ENCODE results near the gene PAX2. TPM values are rescaled to one million over a fixed set of nuclear protein-coding genes. Genes with fewer than 3 reads are reported as not detected.

The PAX2 gene
- total RNA-seq, 2 experiments from 2014 or later, result not detected

GRCh38 chr10:100825325-100825875, 80.0 kb downstream of the PAX2 start:
- CTCF ChIA-PET, result interaction anchor here (0.7 to 1.2 kb wide), 5 partner anchors 10 to 317 kb away, joined by 3 to 4 read pairs (median 3); no protein-coding TSS in a partner anchor
- no peaks in the 10 kb centered on the region for H3K36me3 Mint-ChIP-seq (ENCODE audit: low read depth)
- intact Hi-C loops (cut with micrococcal nuclease), result loop anchor here (5.0 kb wide), 3 partner anchors 47 to 187 kb away; no protein-coding TSS in a partner anchor
- no peak overlapping the region for H3K27ac Mint-ChIP-seq
- H3K4me1 Mint-ChIP-seq (ENCODE audit: low read depth), result peaks cover 19% of the 10 kb centered on the region
- peaks cover 62% of the 10 kb centered on the region for H3K27me3 Mint-ChIP-seq (ENCODE audit: low read depth)
- no peak overlapping the region for H3K4me3 Mint-ChIP-seq
- DNase-seq, result no peak
- H3K9me3 Mint-ChIP-seq, result no peaks in the 10 kb centered on the region

- H3K4me3 Mint-ChIP-seq, result no peak overlapping the region
- no peak overlapping the region for H3K27ac Mint-ChIP-seq
- peaks cover 19% of the 10 kb centered on the region for H3K4me1 Mint-ChIP-seq (ENCODE audit: low read depth)
- DNase-seq, result no peak
- no peaks in the 10 kb centered on the region for H3K36me3 Mint-ChIP-seq (ENCODE audit: low read depth)
- CTCF ChIA-PET, result interaction anchor here (0.7 to 1.1 kb wide), 3 partner anchors 11 to 316 kb away, joined by 3 read pairs; no protein-coding TSS in a partner anchor
- intact Hi-C loops (cut with micrococcal nuclease), result loop anchor here (5.0 kb wide), 3 partner anchors 46 to 186 kb away; no protein-coding TSS in a partner anchor
- H3K9me3 Mint-ChIP-seq, result no peaks in the 10 kb centered on the region
- peaks cover 70% of the 10 kb centered on the region for H3K27me3 Mint-ChIP-seq (ENCODE audit: low read depth)
Measured at GRCh38 chr10:100826031-100826651, 80.8 kb downstream of the PAX2 start.

GRCh38 chr10:100826661-100826982, 81.2 kb downstream of the PAX2 start:
- Mint-ChIP-seq H3K36me3 (ENCODE audit: low read depth) (no peaks in the 10 kb centered on the region), H3K27ac (no peak overlapping the region)

GRCh38 chr10:100826983-100827818, 81.8 kb downstream of the PAX2 start:
- H3K9me3 Mint-ChIP-seq, result no peaks in the 10 kb centered on the region
- peak; percentile 54 for DNase-seq
- H3K27me3 Mint-ChIP-seq (ENCODE audit: low read depth), result peaks cover 73% of the 10 kb centered on the region
- peaks cover 19% of the 10 kb centered on the region for H3K4me1 Mint-ChIP-seq (ENCODE audit: low read depth)
- CTCF ChIA-PET, result no interaction called here
- intact Hi-C loops (cut with micrococcal nuclease), result loop anchor here (1.0 to 5.0 kb wide), 4 partner anchors 45 to 265 kb away; no protein-coding TSS in a partner anchor
- H3K27ac Mint-ChIP-seq, result no peak overlapping the region
- no peaks in the 10 kb centered on the region for H3K36me3 Mint-ChIP-seq (ENCODE audit: low read depth)
- peak overlapping the region; percentile 66 for H3K4me3 Mint-ChIP-seq

More at GRCh38 chr10:100826661-100826982, 81.2 kb downstream of the PAX2 start:
- H3K9me3 Mint-ChIP-seq, result no peaks in the 10 kb centered on the region
- intact Hi-C loops (cut with micrococcal nuclease), result loop anchor here (5.0 kb wide), 3 partner anchors 46 to 186 kb away; no protein-coding TSS in a partner anchor
- no peak for DNase-seq
- peak overlapping the region; percentile 63 for H3K4me3 Mint-ChIP-seq
- peaks cover 72% of the 10 kb centered on the region for H3K27me3 Mint-ChIP-seq (ENCODE audit: low read depth)
- peaks cover 19% of the 10 kb centered on the region for H3K4me1 Mint-ChIP-seq (ENCODE audit: low read depth)
- CTCF ChIA-PET, result interaction anchor here (1.1 kb wide), 1 partner anchor 12 kb away, joined by 3 read pairs; no protein-coding TSS in a partner anchor

- intact Hi-C loops (cut with micrococcal nuclease), result loop anchor here (1.0 to 5.0 kb wide), 5 partner anchors 44 to 266 kb away; no protein-coding TSS in a partner anchor
- peak; percentile 50 for DNase-seq
- CTCF ChIA-PET, result interaction anchor here (0.6 to 1.2 kb wide), 2 partner anchors 85 to 87 kb away, joined by 3 to 4 read pairs; no protein-coding TSS in a partner anchor
- peaks cover 74% of the 10 kb centered on the region for H3K27me3 Mint-ChIP-seq (ENCODE audit: low read depth)
- H3K9me3 Mint-ChIP-seq, result no peaks in the 10 kb centered on the region
- no peak overlapping the region for H3K27ac Mint-ChIP-seq
- H3K4me3 Mint-ChIP-seq, result peak overlapping the region; percentile 66
- peaks cover 19% of the 10 kb centered on the region for H3K4me1 Mint-ChIP-seq (ENCODE audit: low read depth)
- H3K36me3 Mint-ChIP-seq (ENCODE audit: low read depth), result no peaks in the 10 kb centered on the region
Measured at GRCh38 chr10:100827819-100828737, 82.7 kb downstream of the PAX2 start.

GRCh38 chr10:100828738-100829096, 83.3 kb downstream of the PAX2 start:
- Mint-ChIP-seq H3K4me1 (ENCODE audit: low read depth) (peaks cover 19% of the 10 kb centered on the region), H3K27ac (no peak overlapping the region), H3K27me3 (ENCODE audit: low read depth) (peaks cover 73% of the 10 kb centered on the region), H3K36me3 (ENCODE audit: low read depth) (no peaks in the 10 kb centered on the region), H3K9me3 (no peaks in the 10 kb centered on the region), H3K4me3 (peak overlapping the region; percentile 66)
- intact Hi-C loops (cut with micrococcal nuclease), result loop anchor here (2.0 to 5.0 kb wide), 4 partner anchors 44 to 184 kb away; no protein-coding TSS in a partner anchor
- CTCF ChIA-PET, result interaction anchor here (1.2 kb wide), 1 partner anchor 85 kb away, joined by 4 read pairs; no protein-coding TSS in a partner anchor
- peak; percentile 33 for DNase-seq

- intact Hi-C loops (cut with micrococcal nuclease), result loop anchor here (2.0 to 5.0 kb wide), 4 partner anchors 43 to 183 kb away; no protein-coding TSS in a partner anchor
- Mint-ChIP-seq H3K9me3 (no peaks in the 10 kb centered on the region), H3K27ac (no peak overlapping the region), H3K4me1 (ENCODE audit: low read depth) (peaks cover 19% of the 10 kb centered on the region), H3K4me3 (peak overlapping the region; percentile 66), H3K27me3 (ENCODE audit: low read depth) (peaks cover 70% of the 10 kb centered on the region), H3K36me3 (ENCODE audit: low read depth) (no peaks in the 10 kb centered on the region)
- DNase-seq, result no peak
- CTCF ChIA-PET, result interaction anchor here (1.2 kb wide), 1 partner anchor 86 kb away, joined by 4 read pairs; no protein-coding TSS in a partner anchor
Measured at GRCh38 chr10:100829097-100829870, 83.9 kb downstream of the PAX2 start.

GRCh38 chr10:100829933-100830727, 84.7 kb downstream of the PAX2 start:
- Mint-ChIP-seq H3K27ac (no peak overlapping the region), H3K9me3 (no peaks in the 10 kb centered on the region), H3K4me3 (peak overlapping the region; percentile 57), H3K36me3 (ENCODE audit: low read depth) (no peaks in the 10 kb centered on the region), H3K27me3 (ENCODE audit: low read depth) (peaks cover 70% of the 10 kb centered on the region), H3K4me1 (ENCODE audit: low read depth) (peaks cover 19% of the 10 kb centered on the region)
- CTCF ChIA-PET, result no interaction called here
- intact Hi-C loops (cut with micrococcal nuclease), result loop anchor here (2.0 to 5.0 kb wide), 4 partner anchors 42 to 182 kb away; no protein-coding TSS in a partner anchor
- DNase-seq, result no peak

- Mint-ChIP-seq H3K27ac (no peak overlapping the region), H3K4me3 (no peak overlapping the region), H3K4me1 (ENCODE audit: low read depth) (peaks cover 19% of the 10 kb centered on the region), H3K9me3 (no peaks in the 10 kb centered on the region), H3K36me3 (ENCODE audit: low read depth) (no peaks in the 10 kb centered on the region), H3K27me3 (ENCODE audit: low read depth) (peaks cover 64% of the 10 kb centered on the region)
- intact Hi-C loops (cut with micrococcal nuclease), result no loop called here
- CTCF ChIA-PET, result no interaction called here
- no peak for DNase-seq
Measured at GRCh38 chr10:100830728-100831111, 85.3 kb downstream of the PAX2 start.

- intact Hi-C loops (cut with micrococcal nuclease), result no loop called here
- Mint-ChIP-seq H3K4me1 (ENCODE audit: low read depth) (peaks cover 19% of the 10 kb centered on the region), H3K36me3 (ENCODE audit: low read depth) (no peaks in the 10 kb centered on the region), H3K27me3 (ENCODE audit: low read depth) (peaks cover 61% of the 10 kb centered on the region), H3K27ac (no peak overlapping the region), H3K9me3 (no peaks in the 10 kb centered on the region), H3K4me3 (no peak overlapping the region)
- no peak for DNase-seq
- CTCF ChIA-PET, result interaction anchor here (1.3 kb wide), 1 partner anchor 89 kb away, joined by 3 read pairs; no protein-coding TSS in a partner anchor
Measured at GRCh38 chr10:100831742-100832141, 86.4 kb downstream of the PAX2 start.
